Activated CD8-positive, alpha-beta memory T cell treated with anti-CD3 and anti-CD28 coated beads, Interleukin-2, amount 50 U/mL, for 4 hours (primary cell): ENCODE data around the gene IGFLR1.

Source experiments
- DNase-seq: peaks from one replicate; pipeline ENCODE4 v3.0.0-alpha.2; 2020

Gene IGFLR1

GRCh38 chr19:35755550-35756376 lies 13.5 kb upstream of the IGFLR1 start:
- peak; percentile 64 for DNase-seq

GRCh38 chr19:35755131-35755549 lies 12.9 kb upstream of the IGFLR1 start:
- no peak for DNase-seq

- no peak for DNase-seq
These were observed 12.3 kb upstream of the IGFLR1 start for GRCh38 chr19:35754370-35755130.

- DNase-seq: no peak
These were observed 11.6 kb upstream of the IGFLR1 start for GRCh38 chr19:35753634-35754369.

- no peak for DNase-seq
These were observed 10.6 kb upstream of the IGFLR1 start for GRCh38 chr19:35752746-35753350.

GRCh38 chr19:35751839-35752745 lies 9.8 kb upstream of the IGFLR1 start:
- DNase-seq: no peak

- no peak for DNase-seq
These were observed 7.9 kb upstream of the IGFLR1 start for GRCh38 chr19:35750167-35750566.

- peak; percentile 96 for DNase-seq
These were observed 6.1 kb upstream of the IGFLR1 start, which contains the start of gene LIN37 for GRCh38 chr19:35748106-35749020. TSS of gene LIN37 (plus strand) at chr19:35748576. CDS start at chr19:35748725, 149 bp downstream.

- no peak for DNase-seq
These were observed 4.3 kb upstream of the IGFLR1 start for GRCh38 chr19:35746531-35746930.

GRCh38 chr19:35746087-35746462 lies 3.8 kb upstream of the IGFLR1 start:
- no peak for DNase-seq

- DNase-seq: peak; percentile 95
These were observed 3.3 kb upstream of the IGFLR1 start, which contains the start of the genes PSENEN and U2AF1L4 for GRCh38 chr19:35745328-35746086. TSS of gene PSENEN (plus strand) at chr19:35745651. CDS start at chr19:35745931, 280 bp downstream. TSS of gene U2AF1L4 (minus strand) at chr19:35745418. CDS start at chr19:35745391, 27 bp downstream.

- peak; percentile 90 for DNase-seq
These were observed 2.4 kb upstream of the IGFLR1 start for GRCh38 chr19:35744430-35745327.

- DNase-seq: no peak
These were observed 1.6 kb upstream of the IGFLR1 start for GRCh38 chr19:35743640-35744429.

- no peak for DNase-seq
These were observed 1.1 kb downstream of the IGFLR1 start for GRCh38 chr19:35741203-35741515.

GRCh38 chr19:35740423-35741202 lies 1.6 kb downstream of the IGFLR1 start:
- DNase-seq: peak; percentile 95

- no peak for DNase-seq
These were observed 2.2 kb downstream of the IGFLR1 start for GRCh38 chr19:35740108-35740422.
